ENCODE measurements around the gene FLRT1. TPM values are rescaled to one million over a fixed set of nuclear protein-coding genes. Genes with fewer than 3 reads are reported as not detected.

The FLRT1 gene
- polyA plus RNA-seq, 1 donor from 2014 or later: 2.6 TPM

DNA sequence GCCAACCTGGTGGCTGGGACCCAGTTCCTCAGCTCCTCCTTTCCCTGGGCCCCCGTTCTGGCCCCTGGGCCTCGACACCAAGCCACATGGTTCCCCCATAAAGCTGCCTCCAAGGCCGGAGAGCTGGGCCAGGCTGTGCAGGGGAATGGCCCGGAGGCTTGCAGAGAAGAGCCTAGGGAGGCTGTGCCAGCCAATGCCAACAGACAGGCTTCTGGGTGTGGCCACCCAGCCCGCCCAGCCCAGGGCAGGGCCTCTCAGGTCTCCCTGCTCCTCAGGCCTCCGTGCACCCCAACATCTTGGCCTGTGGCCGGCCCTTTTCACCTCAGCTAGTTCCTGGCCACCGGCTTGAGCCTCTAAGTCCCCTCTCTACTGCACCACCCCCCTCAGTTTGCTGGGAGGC lies 17.4 kb upstream of the FLRT1 start:
- no peak overlapping the region for H3K4me3 ChIP-seq (ENCODE audit: low read length)
- no peaks in the 10 kb centered on the region for H3K79me2 ChIP-seq (replicated peaks; ENCODE audit: insufficient read depth, low read length)
- H3K36me3 ChIP-seq (ENCODE audit: insufficient read depth, low read length): no peaks in the 10 kb centered on the region
- no peaks in the 10 kb centered on the region for H3K9me3 ChIP-seq (ENCODE audit: low read length)
- H3K9me2 ChIP-seq (ENCODE audit: insufficient read depth, low read length): no peaks in the 10 kb centered on the region
- no peak overlapping the region for H3K4me2 ChIP-seq (ENCODE audit: low read length)
- TF ChIP-seq SMC3 (conservative IDR thresholded peaks at IDR 0.05; ENCODE audit: poor library complexity): no peak
- TF ChIP-seq, protein P1, sequence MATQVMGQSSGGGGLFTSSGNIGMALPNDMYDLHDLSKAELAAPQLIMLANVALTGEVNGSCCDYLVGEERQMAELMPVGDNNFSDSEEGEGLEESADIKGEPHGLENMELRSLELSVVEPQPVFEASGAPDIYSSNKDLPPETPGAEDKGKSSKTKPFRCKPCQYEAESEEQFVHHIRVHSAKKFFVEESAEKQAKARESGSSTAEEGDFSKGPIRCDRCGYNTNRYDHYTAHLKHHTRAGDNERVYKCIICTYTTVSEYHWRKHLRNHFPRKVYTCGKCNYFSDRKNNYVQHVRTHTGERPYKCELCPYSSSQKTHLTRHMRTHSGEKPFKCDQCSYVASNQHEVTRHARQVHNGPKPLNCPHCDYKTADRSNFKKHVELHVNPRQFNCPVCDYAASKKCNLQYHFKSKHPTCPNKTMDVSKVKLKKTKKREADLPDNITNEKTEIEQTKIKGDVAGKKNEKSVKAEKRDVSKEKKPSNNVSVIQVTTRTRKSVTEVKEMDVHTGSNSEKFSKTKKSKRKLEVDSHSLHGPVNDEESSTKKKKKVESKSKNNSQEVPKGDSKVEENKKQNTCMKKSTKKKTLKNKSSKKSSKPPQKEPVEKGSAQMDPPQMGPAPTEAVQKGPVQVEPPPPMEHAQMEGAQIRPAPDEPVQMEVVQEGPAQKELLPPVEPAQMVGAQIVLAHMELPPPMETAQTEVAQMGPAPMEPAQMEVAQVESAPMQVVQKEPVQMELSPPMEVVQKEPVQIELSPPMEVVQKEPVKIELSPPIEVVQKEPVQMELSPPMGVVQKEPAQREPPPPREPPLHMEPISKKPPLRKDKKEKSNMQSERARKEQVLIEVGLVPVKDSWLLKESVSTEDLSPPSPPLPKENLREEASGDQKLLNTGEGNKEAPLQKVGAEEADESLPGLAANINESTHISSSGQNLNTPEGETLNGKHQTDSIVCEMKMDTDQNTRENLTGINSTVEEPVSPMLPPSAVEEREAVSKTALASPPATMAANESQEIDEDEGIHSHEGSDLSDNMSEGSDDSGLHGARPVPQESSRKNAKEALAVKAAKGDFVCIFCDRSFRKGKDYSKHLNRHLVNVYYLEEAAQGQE (IDR thresholded peaks at IDR 0.05; ENCODE audit: borderline replicate concordance): no peak
- no peak for TF ChIP-seq EZH2 (IDR thresholded peaks at IDR 0.05; ENCODE audit: borderline replicate concordance, insufficient read depth, low read length, poor library complexity, severe bottlenecking)
- TF ChIP-seq EP300 (conservative IDR thresholded peaks at IDR 0.05; ENCODE audit: poor library complexity, severe bottlenecking): no peak
- no peak for TF ChIP-seq MXI1 (conservative IDR thresholded peaks at IDR 0.05; ENCODE audit: poor library complexity, severe bottlenecking)
- no peak for TF ChIP-seq POLR2AphosphoS5 (IDR thresholded peaks at IDR 0.05)
- TF ChIP-seq, protein P2, sequence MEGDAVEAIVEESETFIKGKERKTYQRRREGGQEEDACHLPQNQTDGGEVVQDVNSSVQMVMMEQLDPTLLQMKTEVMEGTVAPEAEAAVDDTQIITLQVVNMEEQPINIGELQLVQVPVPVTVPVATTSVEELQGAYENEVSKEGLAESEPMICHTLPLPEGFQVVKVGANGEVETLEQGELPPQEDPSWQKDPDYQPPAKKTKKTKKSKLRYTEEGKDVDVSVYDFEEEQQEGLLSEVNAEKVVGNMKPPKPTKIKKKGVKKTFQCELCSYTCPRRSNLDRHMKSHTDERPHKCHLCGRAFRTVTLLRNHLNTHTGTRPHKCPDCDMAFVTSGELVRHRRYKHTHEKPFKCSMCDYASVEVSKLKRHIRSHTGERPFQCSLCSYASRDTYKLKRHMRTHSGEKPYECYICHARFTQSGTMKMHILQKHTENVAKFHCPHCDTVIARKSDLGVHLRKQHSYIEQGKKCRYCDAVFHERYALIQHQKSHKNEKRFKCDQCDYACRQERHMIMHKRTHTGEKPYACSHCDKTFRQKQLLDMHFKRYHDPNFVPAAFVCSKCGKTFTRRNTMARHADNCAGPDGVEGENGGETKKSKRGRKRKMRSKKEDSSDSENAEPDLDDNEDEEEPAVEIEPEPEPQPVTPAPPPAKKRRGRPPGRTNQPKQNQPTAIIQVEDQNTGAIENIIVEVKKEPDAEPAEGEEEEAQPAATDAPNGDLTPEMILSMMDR (IDR thresholded peaks at IDR 0.05; ENCODE audit: poor library complexity, severe bottlenecking): no peak
- TF ChIP-seq RAD21 (conservative IDR thresholded peaks at IDR 0.05): no peak
- no peak for TF ChIP-seq TAF1 (IDR thresholded peaks at IDR 0.05; ENCODE audit: low read depth)
- H3K27ac ChIP-seq (ENCODE audit: low read length): no peak overlapping the region
- H3K27me3 ChIP-seq (ENCODE audit: insufficient read depth, low read depth, low read length): no peaks in the 10 kb centered on the region
- H3K9ac ChIP-seq (ENCODE audit: low read length): no peak overlapping the region
- H2AFZ ChIP-seq (ENCODE audit: low read depth, low read length): no peak overlapping the region
- no peaks in the 10 kb centered on the region for H4K20me1 ChIP-seq (ENCODE audit: insufficient read depth)
- no peaks in the 10 kb centered on the region for H3F3A ChIP-seq (ENCODE audit: insufficient read depth, low read length, poor library complexity, severe bottlenecking)

DNA sequence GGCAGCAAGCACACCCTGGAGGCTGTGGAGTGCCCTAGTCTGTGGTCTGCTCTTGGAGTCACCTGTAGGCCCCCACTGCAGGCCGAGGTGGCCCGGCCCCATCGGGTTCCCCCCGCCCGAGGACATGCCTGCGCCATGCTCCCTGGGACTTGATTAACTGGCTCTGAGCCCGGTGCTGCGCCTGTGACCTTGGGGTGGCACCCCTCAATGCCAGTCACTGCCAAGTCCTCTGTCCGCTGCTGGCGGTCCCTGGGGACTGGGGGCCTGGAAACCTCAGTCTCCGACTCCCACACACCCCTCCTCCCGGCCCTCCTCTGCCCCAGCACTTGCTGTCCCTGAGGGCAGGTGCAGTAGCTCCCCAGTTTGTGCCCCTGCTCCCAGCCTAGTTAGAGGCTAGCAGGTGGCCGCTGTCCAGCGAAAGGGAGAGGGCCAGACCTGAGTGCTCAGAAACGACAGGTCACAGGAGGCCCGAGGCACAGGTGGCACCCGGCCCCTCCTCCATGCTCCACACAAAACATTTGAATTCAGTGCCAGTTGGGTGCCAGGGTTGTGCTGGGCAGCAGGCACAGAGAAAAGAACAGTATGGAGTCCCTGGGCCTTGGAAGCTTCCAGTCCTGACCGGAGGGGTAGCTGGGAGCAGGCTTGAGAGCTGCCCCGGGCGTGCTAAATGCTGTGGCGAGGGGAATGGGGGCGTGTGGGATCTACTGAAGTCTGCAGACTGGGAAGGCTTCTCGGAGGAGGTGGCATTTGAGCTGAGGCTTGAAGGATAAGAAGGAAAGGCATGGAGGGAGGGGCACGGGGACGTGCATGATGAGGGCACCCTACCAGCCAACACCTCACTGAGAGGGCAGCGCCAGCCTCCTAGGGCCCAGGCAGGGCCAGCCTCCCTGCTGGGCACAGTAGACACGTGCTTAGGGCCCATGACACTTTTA lies 16.4 kb upstream of the FLRT1 start:
- Histone ChIP-seq H2AFZ (ENCODE audit: low read depth, low read length) (no peak overlapping the region), H3F3A (ENCODE audit: insufficient read depth, low read length, poor library complexity, severe bottlenecking) (no peaks in the 10 kb centered on the region), H3K79me2 (replicated peaks; ENCODE audit: insufficient read depth, low read length) (no peaks in the 10 kb centered on the region), H3K9me2 (ENCODE audit: insufficient read depth, low read length) (no peaks in the 10 kb centered on the region), H3K9ac (ENCODE audit: low read length) (no peak overlapping the region), H3K27ac (ENCODE audit: low read length) (no peak overlapping the region), H3K27me3 (ENCODE audit: insufficient read depth, low read depth, low read length) (no peaks in the 10 kb centered on the region), H3K4me2 (ENCODE audit: low read length) (no peak overlapping the region), H3K4me3 (ENCODE audit: low read length) (no peak overlapping the region), H3K36me3 (ENCODE audit: insufficient read depth, low read length) (no peaks in the 10 kb centered on the region), H4K20me1 (ENCODE audit: insufficient read depth) (no peaks in the 10 kb centered on the region), H3K9me3 (ENCODE audit: low read length) (no peaks in the 10 kb centered on the region)
- TF ChIP-seq TAF1 (IDR thresholded peaks at IDR 0.05; ENCODE audit: low read depth) (no peak), MXI1 (conservative IDR thresholded peaks at IDR 0.05; ENCODE audit: poor library complexity, severe bottlenecking) (no peak), EZH2 (IDR thresholded peaks at IDR 0.05; ENCODE audit: borderline replicate concordance, insufficient read depth, low read length, poor library complexity, severe bottlenecking) (no peak), EP300 (conservative IDR thresholded peaks at IDR 0.05; ENCODE audit: poor library complexity, severe bottlenecking) (no peak), POLR2AphosphoS5 (IDR thresholded peaks at IDR 0.05) (no peak), RAD21 (conservative IDR thresholded peaks at IDR 0.05) (no peak)
- TF ChIP-seq, protein P1 (IDR thresholded peaks at IDR 0.05; ENCODE audit: borderline replicate concordance): no peak
- TF ChIP-seq, protein P2 (IDR thresholded peaks at IDR 0.05; ENCODE audit: poor library complexity, severe bottlenecking): no peak

All from neural cell (in vitro differentiated cells).